AG09319 (cell line): ENCODE measurements around the gene SGCE.

ENCODE experiments used
- DNase-seq: peaks from one replicate; pipeline ENCODE4 v3.0.0-alpha.2; 2010; ENCODE audit warnings: low read depth; ENCODE audit errors: extremely low read depth
- TF ChIP-seq, protein P1 (sequence below): IDR thresholded peaks from 2 replicates; pipeline ENCODE4 v1.5.1; 2011; ENCODE audit warnings: low read depth, mild to moderate bottlenecking, inconsistent platforms, low read length, moderate library complexity

Gene SGCE

DNA sequence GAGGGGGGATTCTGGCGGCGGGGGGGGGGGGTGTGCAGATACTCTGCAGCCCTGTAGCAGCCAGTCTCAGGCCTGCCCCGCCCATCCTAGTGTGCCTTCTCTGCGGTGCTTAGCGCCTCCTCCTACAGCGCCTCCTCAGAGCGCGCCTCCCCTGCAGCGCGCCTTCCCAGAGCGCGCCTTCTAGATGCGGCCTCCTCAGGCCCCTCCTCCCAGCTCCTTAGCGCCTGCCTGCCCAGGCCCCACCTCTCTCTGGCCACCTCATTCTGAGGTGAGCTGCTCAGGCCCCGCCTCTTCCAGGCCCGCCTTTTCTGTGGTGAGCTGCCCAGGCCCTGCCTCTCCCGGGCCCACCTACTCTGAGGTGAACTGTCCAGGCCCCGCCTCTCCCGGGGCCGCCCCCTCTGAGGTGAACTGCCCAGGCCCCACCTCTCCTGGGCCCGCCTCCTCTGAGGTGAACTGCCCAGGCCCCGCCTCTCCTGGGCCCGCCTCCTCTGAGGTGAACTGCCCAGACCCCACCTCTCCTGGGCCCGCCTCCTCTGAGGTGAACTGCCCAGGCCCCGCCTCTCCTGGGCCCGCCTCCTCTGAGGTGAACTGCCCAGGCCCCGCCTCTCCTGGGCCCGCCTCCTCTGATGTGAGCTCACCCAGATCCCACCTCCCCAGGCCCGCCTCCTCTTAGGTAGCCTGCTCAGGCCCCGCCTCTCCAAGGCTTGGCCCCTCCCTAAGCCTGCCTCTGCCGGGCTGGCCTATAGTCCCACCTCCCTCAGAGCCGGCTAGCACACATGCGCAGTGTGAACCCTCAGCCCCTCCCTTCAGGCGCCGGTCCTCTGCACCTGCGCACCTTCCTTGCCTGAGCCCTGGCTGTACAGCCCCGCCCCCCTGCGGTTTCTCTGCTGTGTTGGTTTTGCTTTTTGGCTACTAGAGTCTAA is 2.1 kb upstream of the SGCE start:
- TF ChIP-seq, protein P1, sequence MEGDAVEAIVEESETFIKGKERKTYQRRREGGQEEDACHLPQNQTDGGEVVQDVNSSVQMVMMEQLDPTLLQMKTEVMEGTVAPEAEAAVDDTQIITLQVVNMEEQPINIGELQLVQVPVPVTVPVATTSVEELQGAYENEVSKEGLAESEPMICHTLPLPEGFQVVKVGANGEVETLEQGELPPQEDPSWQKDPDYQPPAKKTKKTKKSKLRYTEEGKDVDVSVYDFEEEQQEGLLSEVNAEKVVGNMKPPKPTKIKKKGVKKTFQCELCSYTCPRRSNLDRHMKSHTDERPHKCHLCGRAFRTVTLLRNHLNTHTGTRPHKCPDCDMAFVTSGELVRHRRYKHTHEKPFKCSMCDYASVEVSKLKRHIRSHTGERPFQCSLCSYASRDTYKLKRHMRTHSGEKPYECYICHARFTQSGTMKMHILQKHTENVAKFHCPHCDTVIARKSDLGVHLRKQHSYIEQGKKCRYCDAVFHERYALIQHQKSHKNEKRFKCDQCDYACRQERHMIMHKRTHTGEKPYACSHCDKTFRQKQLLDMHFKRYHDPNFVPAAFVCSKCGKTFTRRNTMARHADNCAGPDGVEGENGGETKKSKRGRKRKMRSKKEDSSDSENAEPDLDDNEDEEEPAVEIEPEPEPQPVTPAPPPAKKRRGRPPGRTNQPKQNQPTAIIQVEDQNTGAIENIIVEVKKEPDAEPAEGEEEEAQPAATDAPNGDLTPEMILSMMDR = no peak
- peak; percentile 61 for DNase-seq

DNA sequence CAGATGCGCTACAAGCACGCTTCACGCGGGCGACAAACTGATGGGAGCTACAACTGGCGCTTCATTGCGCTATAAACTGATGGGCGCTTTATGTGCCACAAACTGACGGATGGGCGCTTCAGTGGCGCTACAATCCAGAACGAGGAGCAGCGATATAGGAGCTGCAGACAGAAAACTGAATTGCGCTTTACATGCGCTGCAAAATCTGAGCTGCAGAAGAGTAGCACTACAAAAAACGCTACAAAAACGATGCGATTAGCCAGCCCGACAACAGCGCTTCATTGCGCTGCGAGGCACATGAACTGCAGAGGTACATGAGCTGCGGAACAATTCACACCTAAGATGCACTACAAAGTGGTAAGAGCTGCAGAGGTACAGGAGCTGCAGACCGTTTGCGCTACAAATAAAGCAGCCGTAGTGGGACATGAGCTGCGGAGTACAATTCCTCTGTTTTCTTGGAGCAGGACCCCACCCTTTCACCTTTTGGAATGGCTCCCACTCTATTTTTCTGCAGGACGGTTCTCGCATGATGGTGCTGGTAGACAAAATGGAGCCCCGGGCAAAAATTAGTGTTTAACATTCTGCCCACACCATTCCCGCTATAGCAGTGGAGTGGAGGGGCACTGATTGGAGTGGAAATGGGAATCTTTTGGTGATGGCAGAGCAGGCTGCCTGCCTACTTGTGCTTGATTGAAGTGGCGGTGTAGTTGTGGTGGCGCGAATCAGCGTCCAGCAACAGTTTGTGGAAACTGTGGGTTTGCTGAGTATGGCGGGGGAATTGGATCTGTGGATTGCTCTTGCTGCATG is 1.2 kb upstream of the SGCE start:
- TF ChIP-seq, protein P1 = no peak
- DNase-seq = no peak

DNA sequence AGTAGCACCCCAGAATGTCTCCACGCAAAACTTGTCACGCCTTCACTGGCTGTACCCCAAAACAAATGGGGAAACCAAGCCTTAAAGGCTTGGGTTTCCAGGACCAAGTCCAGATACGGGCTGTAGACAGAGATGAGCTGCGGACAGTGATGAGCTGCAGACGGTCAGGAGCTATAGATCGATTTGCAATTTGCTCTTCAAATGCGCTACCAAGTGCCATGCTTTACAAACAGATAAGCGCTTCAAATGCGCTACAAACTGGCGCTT is 658 bp upstream of the SGCE start:
- DNase-seq = no peak
- TF ChIP-seq, protein P1 = no peak

DNA sequence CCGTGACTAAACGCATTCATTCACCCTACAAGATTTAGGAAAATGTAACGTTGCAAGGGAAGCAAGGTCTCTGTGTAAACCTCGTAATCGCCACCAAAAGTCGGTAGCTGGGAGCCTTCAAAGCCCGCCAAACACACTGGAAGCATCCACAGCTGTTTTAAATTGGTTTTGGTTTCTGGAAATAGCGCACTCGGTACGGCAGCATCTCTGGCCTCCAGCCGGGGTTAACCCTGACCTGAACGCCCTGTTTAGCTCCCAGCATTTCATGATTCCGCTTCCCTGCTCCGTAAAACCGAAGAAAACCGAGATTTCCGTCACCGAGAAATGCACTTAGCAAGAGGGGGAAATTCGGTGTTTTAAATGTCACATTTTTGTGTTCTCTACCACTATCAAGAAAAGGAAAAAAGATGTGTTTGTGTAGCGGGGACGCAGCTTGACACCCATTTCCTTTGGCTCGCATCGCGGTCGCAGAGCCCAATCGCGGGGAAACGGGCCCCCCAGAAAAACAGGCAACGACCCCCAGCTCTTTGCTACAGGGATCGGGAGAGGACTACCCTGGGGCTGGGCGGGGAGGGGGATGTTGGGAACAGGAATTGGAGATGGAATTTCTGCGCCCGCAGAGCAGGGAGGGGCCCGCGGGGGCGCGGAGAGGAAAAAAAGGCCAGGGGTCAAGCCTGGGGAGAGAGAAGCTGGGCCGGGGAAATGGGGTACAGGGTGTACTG is 646 bp downstream of the SGCE start:
- DNase-seq = no peak

DNA sequence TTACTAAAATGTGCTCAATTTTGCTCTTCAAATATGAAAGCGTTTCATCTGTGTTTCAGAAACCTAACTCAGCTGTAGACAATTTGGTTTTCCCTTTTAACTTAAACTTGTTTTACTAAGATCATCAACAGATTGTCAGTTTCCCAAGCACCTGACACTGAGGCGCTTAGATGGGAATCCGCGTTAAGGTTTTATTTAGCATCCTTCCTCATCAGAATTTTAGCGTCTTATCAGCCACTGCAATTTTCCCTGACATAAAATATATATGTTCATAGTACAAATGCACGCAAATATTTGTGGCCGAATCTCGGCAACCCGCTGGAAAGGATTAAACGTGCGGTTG is 1.2 kb downstream of the SGCE start:
- DNase-seq = no peak
- TF ChIP-seq, protein P1 = no peak

More for the DNA sequence above, 646 bp downstream of the SGCE start:
- TF ChIP-seq, protein P1 = no peak

DNA sequence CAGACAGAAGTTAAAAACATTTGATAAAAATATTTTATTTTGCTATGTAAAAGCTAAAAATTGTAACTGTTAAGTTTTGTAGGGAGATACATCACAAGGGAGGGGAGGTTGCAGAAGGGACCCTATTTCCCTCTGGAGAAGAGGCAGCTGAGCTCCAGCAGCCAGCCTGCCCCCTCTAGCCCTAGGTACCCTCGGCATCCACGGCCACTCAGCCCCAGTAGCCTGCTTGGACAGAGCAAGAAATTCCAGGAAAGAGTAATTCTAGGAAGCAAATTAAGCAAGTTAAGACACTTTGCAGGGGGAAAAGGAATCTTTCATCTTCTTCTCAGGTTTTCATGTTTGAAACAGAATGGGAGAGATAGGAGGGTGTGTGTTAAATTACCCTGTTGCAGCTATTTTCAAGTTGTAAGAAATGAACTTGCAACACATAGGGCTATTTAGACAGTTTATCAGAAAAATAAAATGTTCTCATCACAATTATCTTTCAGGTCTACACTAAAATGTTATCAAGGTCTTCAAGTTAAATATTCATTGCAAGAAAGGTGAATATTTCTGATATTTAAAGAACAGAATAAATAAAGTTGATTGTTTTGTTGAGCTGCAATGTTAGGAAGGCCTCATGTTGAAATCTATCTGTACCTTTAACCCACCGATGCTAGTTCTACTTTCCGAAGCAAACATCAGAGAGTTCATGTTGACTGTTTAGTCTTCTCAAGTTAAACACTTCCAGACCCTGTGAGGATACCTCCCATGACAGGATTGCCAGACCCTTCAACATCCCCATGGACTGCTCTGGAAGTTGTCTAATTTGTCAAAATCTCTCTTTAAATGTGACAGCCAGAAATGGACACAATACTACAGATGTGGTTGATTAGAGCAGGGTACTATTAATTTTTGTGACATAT is 5.5 kb downstream of the SGCE start:
- no peak for DNase-seq
- TF ChIP-seq, protein P1 = no peak
